Activated B cell treated with CpG ODN at 0.5 μM for 24 hours (primary cell): ENCODE data around the gene SGF29. TPM values are rescaled to one million over a fixed set of nuclear protein-coding genes. Genes with fewer than 3 reads are reported as not detected.
"Not testable (repeated sequence)": the region's sequence is repeated elsewhere in the genome, so short reads cannot be mapped to it uniquely, and the experiment has no call there.

Source experiments
- ATAC-seq: fragments of 200-7000 bp; cut with Tn5 transposase; one replicate; pipeline ENCODE4 v1.10.0; 2021; ENCODE audit warnings: low read depth, mild to moderate bottlenecking, moderate library complexity
- CTCF ChIA-PET: fragments of 350-600 bp; sonication (Branson Sonifier 250); formaldehyde crosslinking; loops from one replicate; lab custom pipeline; 2021; ENCODE audit warnings: antibody characterized with exemption; lab: Charles Lee
- POLR2A ChIA-PET: fragments of 350-600 bp; sonication (Branson Sonifier 250); formaldehyde crosslinking; loops from one replicate; lab custom pipeline; 2021; ENCODE audit warnings: antibody characterized with exemption; lab: Charles Lee
- DNase-seq: peaks from one replicate; pipeline ENCODE4 v3.0.0; 2022
- H3K27ac Mint-ChIP-seq: one replicate; pipeline ENCODE4 v1.8.0; 2020; ENCODE audit warnings: mixed read lengths
- H3K27me3 Mint-ChIP-seq: one replicate; pipeline ENCODE4 v1.8.0; 2021; ENCODE audit warnings: mixed read lengths
- H3K36me3 Mint-ChIP-seq: one replicate; pipeline ENCODE4 v1.8.0; 2021; ENCODE audit warnings: low read depth, mixed read lengths
- H3K4me1 Mint-ChIP-seq: one replicate; pipeline ENCODE4 v1.8.0; 2021; ENCODE audit warnings: mixed read lengths
- H3K4me3 Mint-ChIP-seq: one replicate; pipeline ENCODE4 v1.8.0; 2020; ENCODE audit warnings: mild to moderate bottlenecking, mixed read lengths
- H3K9me3 Mint-ChIP-seq: one replicate; pipeline ENCODE4 v1.8.0; 2020; ENCODE audit warnings: mixed read lengths
- intact Hi-C: fragments of 100-400 bp; cut with micrococcal nuclease; formaldehyde crosslinking; loops from one replicate; pipeline ENCODE4 v1.15.1; 2024
- total RNA-seq: library from RNA; stranded (reverse); gene quantifications from 2 replicates; pipeline ENCODE4 v1.2.3, GENCODE V29; 2022

Gene SGF29
- total RNA-seq, 1 donor from 2014 or later = 40.3 TPM

DNA sequence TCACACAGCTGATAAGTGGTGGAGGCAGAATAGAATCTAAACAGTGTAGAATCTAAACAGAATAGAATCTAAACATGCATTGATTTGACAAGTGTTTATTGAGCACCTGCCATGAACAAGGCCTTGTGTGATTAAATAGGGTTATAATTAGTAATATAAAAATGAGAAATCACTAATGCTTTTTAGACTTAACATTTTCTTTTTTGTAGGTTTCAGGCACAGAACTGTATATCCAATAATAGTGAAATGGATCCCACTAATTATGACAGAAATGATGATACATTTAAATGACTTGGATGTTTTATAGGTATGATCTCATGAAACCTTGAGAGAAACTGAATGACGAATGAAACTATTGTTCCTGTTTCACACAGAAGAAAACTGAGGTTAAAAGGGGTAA lies 84.0 kb downstream of the SGF29 start, which contains the start of gene NPIPB8:
Gene NPIPB8 (plus strand): TSS at position 301 of the 400 bp plus-strand sequence. CDS start 296 bp downstream, outside the sequence.
- CTCF ChIA-PET, intact Hi-C loops, H3K36me3 Mint-ChIP-seq: not testable (repeated sequence)

DNA sequence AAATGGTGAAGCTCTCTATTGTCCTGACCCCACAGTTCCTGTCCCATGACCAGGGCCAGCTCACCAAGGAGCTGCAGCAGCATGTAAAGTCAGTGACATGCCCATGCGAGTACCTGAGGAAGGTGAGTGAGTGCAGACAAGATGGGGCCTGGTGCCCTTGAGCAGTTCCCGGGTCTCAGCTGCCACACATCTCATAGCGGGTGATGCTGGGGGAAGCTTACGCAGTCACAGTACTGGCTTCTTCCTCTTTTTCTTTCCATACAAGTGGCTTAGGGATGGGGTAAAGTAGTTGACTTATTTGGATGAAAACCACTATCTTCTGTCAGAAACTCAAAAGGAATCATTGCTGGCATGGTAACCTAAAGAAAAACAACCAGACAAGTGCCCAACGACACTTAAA lies 84.6 kb downstream of the SGF29 start:
- intact Hi-C loops, CTCF ChIA-PET, H3K27me3 Mint-ChIP-seq, H3K4me1 Mint-ChIP-seq, H3K36me3 Mint-ChIP-seq, H3K27ac Mint-ChIP-seq, H3K9me3 Mint-ChIP-seq, ATAC-seq, H3K4me3 Mint-ChIP-seq, POLR2A ChIA-PET, DNase-seq: not testable (repeated sequence)

More for the DNA sequence above, 84.0 kb downstream of the SGF29 start, which contains the start of gene NPIPB8:
- H3K4me3 Mint-ChIP-seq, H3K9me3 Mint-ChIP-seq, H3K27me3 Mint-ChIP-seq, H3K27ac Mint-ChIP-seq, H3K4me1 Mint-ChIP-seq, ATAC-seq, DNase-seq, POLR2A ChIA-PET: not testable (repeated sequence)

- H3K4me1 Mint-ChIP-seq, H3K36me3 Mint-ChIP-seq, CTCF ChIA-PET, H3K4me3 Mint-ChIP-seq, H3K27me3 Mint-ChIP-seq, H3K9me3 Mint-ChIP-seq, H3K27ac Mint-ChIP-seq, intact Hi-C loops, DNase-seq, ATAC-seq: not testable (repeated sequence)
- POLR2A ChIA-PET = interaction anchor here (0.6 kb wide), 1 partner anchor 86 kb away, joined by 4 read pairs; no protein-coding TSS in a partner anchor
Measured at GRCh38 chr16:28639959-28640358, 86.2 kb downstream of the SGF29 start.

Other genes starting within 250 kb of the SGF29 start
- 2.1 and 6.8 TPM in 2 replicates for gene NPIPB6, start 190.4 kb upstream of the SGF29 start, total RNA-seq
- 98.8 and 99.8 TPM in 2 replicates for gene EIF3CL, start 150.1 kb upstream of the SGF29 start, total RNA-seq
- 0.34 TPM in 1 of 2 replicates, not detected in the other for gene NPIPB7, start 81.6 kb upstream of the SGF29 start, total RNA-seq
- gene CLN3, start 61.8 kb upstream of the SGF29 start, total RNA-seq = 27.9 and 32.0 TPM in 2 replicates
- 2.9 and 3.2 TPM in 2 replicates for gene APOBR, start 59.3 kb upstream of the SGF29 start, total RNA-seq
- not detected in 2 replicates for gene IL27, start 47.1 kb upstream of the SGF29 start, total RNA-seq
- gene NUPR1, start 14.9 kb upstream of the SGF29 start, total RNA-seq = not detected in 2 replicates
- 0.24 TPM in 1 of 2 replicates, not detected in the other for gene SULT1A2, start 43.1 kb downstream of the SGF29 start, total RNA-seq
- gene SULT1A1, start 56.1 kb downstream of the SGF29 start, total RNA-seq = 2.1 and 3.3 TPM in 2 replicates
- 0.11 TPM in 1 of 2 replicates, not detected in the other for gene NPIPB8, start 84.1 kb downstream of the SGF29 start, total RNA-seq
- 673 and 689 TPM in 2 replicates for gene EIF3C, start 157.5 kb downstream of the SGF29 start, total RNA-seq
- gene NPIPB9, start 197.9 kb downstream of the SGF29 start, total RNA-seq = 4.6 and 5.7 TPM in 2 replicates